HCT116 (cell line): Measurements from ENCODE around the gene ST3GAL2. TPM values are rescaled to one million over a fixed set of nuclear protein-coding genes. Genes with fewer than 3 reads are reported as not detected.

ENCODE experiments used
- ATAC-seq: fragments of 200-7000 bp; cut with Tn5 transposase; 2 replicates; pipeline ENCODE4 v1.9.1; 2020; ENCODE audit warnings: mild to moderate bottlenecking, moderate library complexity
- BruUV-seq: library from RNA; stranded (reverse); fragments of 400-500 nt; replicated peaks from 2 replicates; lab custom pipeline; 2021; lab: Mats Ljungman, UMichigan
- CTCF ChIA-PET: fragments of 300-600 bp; sonication (Branson Sonifier 250); formaldehyde crosslinking; loops from one replicate; lab custom pipeline; 2021; ENCODE audit warnings: antibody characterized with exemption; lab: Charles Lee
- POLR2A ChIA-PET: fragments of 300-600, 350-600 bp; sonication (Branson Sonifier 250); formaldehyde crosslinking; loops from one replicate; lab custom pipeline; 2021; ENCODE audit warnings: antibody characterized with exemption; lab: Charles Lee
- RAD21 ChIA-PET, 2 experiments: fragments of 300-600 bp; sonication (Branson Sonifier 250); formaldehyde crosslinking; loops; one replicate each; lab custom pipeline; 2023; ENCODE audit warnings: low total read pairs in 2 of 2; ENCODE audit not compliant: uncharacterized antibody in 2 of 2, unreplicated experiment in 2 of 2, low non-redundant PET in 1 of 2; lab: Charles Lee
- DNase-seq: peaks from one replicate; pipeline ENCODE4 v3.0.0-alpha.2; 2010; ENCODE audit warnings: low read depth, low spot score
- H2AFZ ChIP-seq: fragments of 200-600 bp; shearing (Covaris generic), sonication (generic); 2 replicates; pipeline ENCODE4 v1.6.1; 2017; ENCODE audit warnings: low read depth, mixed run types, mixed read lengths, antibody characterized with exemption, low read length; ENCODE audit not compliant: poor library complexity, severe bottlenecking
- H3K27ac ChIP-seq: 2 replicates; pipeline ENCODE4 v1.5.1; 2012; ENCODE audit warnings: low read depth, low read length
- H3K27me3 ChIP-seq: fragments of 200-600 bp; sonication (generic); 2 replicates; pipeline ENCODE4 v1.6.1; 2016; ENCODE audit warnings: mixed run types, low read length, mixed read lengths; ENCODE audit not compliant: insufficient read depth
- H3K36me3 ChIP-seq, 2 experiments: fragments of 200-500 bp in 1 of 2; fragments of 200-600 bp in 1 of 2; sonication (Bioruptor generic) in 1 of 2; sonication (generic) in 1 of 2; 2 replicates each; pipeline versions ENCODE4 v1.5.1 to v1.6.1; 2014 to 2016; ENCODE audit warnings: low read length in 2 of 2, inconsistent platforms in 1 of 2, mixed read lengths in 1 of 2, mixed run types in 1 of 2; ENCODE audit not compliant: insufficient read depth in 2 of 2, control insufficient read depth in 1 of 2
- H3K4me1 ChIP-seq, 2 experiments: fragments of 200-600 bp in 1 of 2; sonication (generic) in 1 of 2; 2 replicates each; pipeline versions ENCODE4 v1.5.1 to v1.6.1; 2012 to 2017; ENCODE audit warnings: low read length in 2 of 2, inconsistent platforms in 1 of 2, mild to moderate bottlenecking in 1 of 2, mixed read lengths in 1 of 2, mixed run types in 1 of 2, moderate library complexity in 1 of 2; ENCODE audit not compliant: insufficient read depth in 2 of 2, control insufficient read depth in 1 of 2
- H3K4me2 ChIP-seq: fragments of 200-600 bp; sonication (generic); 2 replicates; pipeline ENCODE4 v1.6.1; 2017; ENCODE audit warnings: mixed run types, low read length, mixed read lengths
- H3K4me3 ChIP-seq, 2 experiments: fragments of 200-600 bp in 1 of 2; sonication (generic) in 1 of 2; replicated peaks in 1 of 2; 2 replicates each; pipeline ENCODE4 v1.5.1; 2011 to 2016; ENCODE audit warnings: low read length in 2 of 2, control low read depth in 1 of 2, low read depth in 1 of 2, mild to moderate bottlenecking in 1 of 2, mixed read lengths in 1 of 2, mixed run types in 1 of 2
- H3K79me2 ChIP-seq: fragments of 200-600 bp; sonication (generic); 2 replicates; pipeline ENCODE4 v1.6.1; 2017; ENCODE audit warnings: mild to moderate bottlenecking, mixed run types, low read length, moderate library complexity, mixed read lengths; ENCODE audit not compliant: insufficient read depth
- H3K9ac ChIP-seq: fragments of 200-600 bp; sonication (generic); 2 replicates; pipeline ENCODE4 v1.6.1; 2016; ENCODE audit warnings: low read length, mixed read lengths
- H3K9me2 ChIP-seq: fragments of 200-600 bp; sonication (generic), shearing (Covaris generic); 2 replicates; pipeline ENCODE4 v1.6.1; 2017; ENCODE audit warnings: mixed run types, mild to moderate bottlenecking, moderate library complexity; ENCODE audit not compliant: insufficient read depth
- H3K9me3 ChIP-seq, 2 experiments: fragments of 200-500 bp in 1 of 2; fragments of 200-600 bp in 1 of 2; sonication (Bioruptor generic) in 1 of 2; sonication (generic) in 1 of 2; 2 replicates each; pipeline ENCODE4 v1.6.1; 2014 to 2017; ENCODE audit warnings: low read length in 2 of 2, mixed read lengths in 2 of 2, inconsistent platforms in 1 of 2, low read depth in 1 of 2, mild to moderate bottlenecking in 1 of 2, mixed run types in 1 of 2, moderate library complexity in 1 of 2; ENCODE audit not compliant: control insufficient read depth in 1 of 2, insufficient read depth in 1 of 2
- H4K20me1 ChIP-seq: fragments of 200-600 bp; sonication (generic), shearing (Covaris generic); 2 replicates; pipeline ENCODE4 v1.6.1; 2017; ENCODE audit warnings: mixed run types, mild to moderate bottlenecking, moderate library complexity; ENCODE audit not compliant: insufficient read depth
- CBX3 ChIP-seq: IDR thresholded peaks from 2 replicates; pipeline ENCODE4 v1.6.1; 2012; ENCODE audit warnings: low read depth
- CEBPB ChIP-seq: IDR thresholded peaks from 2 replicates; pipeline ENCODE4 v1.6.1; 2012; ENCODE audit warnings: low read depth
- EGR1 ChIP-seq: IDR thresholded peaks from 2 replicates; pipeline ENCODE4 v1.6.1; 2012; ENCODE audit warnings: low read depth
- ELF1 ChIP-seq: IDR thresholded peaks from 2 replicates; pipeline ENCODE4 v1.6.1; 2012; ENCODE audit warnings: low read depth, borderline replicate concordance
- EZH2 ChIP-seq: fragments of 200-600 bp; sonication (generic); IDR thresholded peaks from 2 replicates; pipeline ENCODE4 v1.6.1; 2017; ENCODE audit warnings: antibody characterized with exemption, mixed run types
- EZH2phosphoT487 ChIP-seq: fragments of 200-600 bp; IDR thresholded peaks from 2 replicates; pipeline ENCODE4 v1.6.1; 2018; ENCODE audit warnings: antibody characterized with exemption, borderline replicate concordance
- FOSL1 ChIP-seq: IDR thresholded peaks from 2 replicates; pipeline ENCODE4 v1.6.1; 2012; ENCODE audit warnings: low read depth
- JUND ChIP-seq: IDR thresholded peaks from 2 replicates; pipeline ENCODE4 v1.6.1; 2012
- POLR2A ChIP-seq: IDR thresholded peaks from 2 replicates; pipeline ENCODE4 v1.7.0; 2011; ENCODE audit warnings: borderline replicate concordance; ENCODE audit not compliant: insufficient read depth, insufficient read length; ENCODE audit errors: extremely low read depth
- POLR2AphosphoS5 ChIP-seq: IDR thresholded peaks from 2 replicates; pipeline ENCODE4 v1.6.1; 2011; ENCODE audit warnings: mild to moderate bottlenecking, low read depth, low read length, moderate library complexity
- RAD21 ChIP-seq: IDR thresholded peaks from 2 replicates; pipeline ENCODE4 v1.6.1; 2012; ENCODE audit warnings: low read depth, mild to moderate bottlenecking
- SIN3A ChIP-seq: IDR thresholded peaks from 2 replicates; pipeline ENCODE4 v1.6.1; 2012; ENCODE audit warnings: low read depth
- TCF7L2 ChIP-seq: IDR thresholded peaks from 2 replicates; pipeline ENCODE4 v1.7.0; 2011; ENCODE audit warnings: borderline replicate concordance, inconsistent platforms; ENCODE audit not compliant: insufficient read depth, insufficient read length; ENCODE audit errors: extremely low read depth
- YY1 ChIP-seq: IDR thresholded peaks from 2 replicates; pipeline ENCODE4 v1.6.1; 2011; ENCODE audit warnings: low read length, low read depth, moderate library complexity, mild to moderate bottlenecking; ENCODE audit not compliant: insufficient replicate concordance; ENCODE audit errors: extremely low read depth
- ZBTB33 ChIP-seq: IDR thresholded peaks from 2 replicates; pipeline ENCODE4 v1.6.1; 2011; ENCODE audit warnings: mild to moderate bottlenecking, low read length, moderate library complexity; ENCODE audit not compliant: insufficient replicate concordance; ENCODE audit errors: extremely low read depth
- ZFX ChIP-seq: fragments of 450-650 bp; IDR thresholded peaks from 2 replicates; pipeline ENCODE4 v1.6.1; 2017
- intact Hi-C: fragments of 100-400 bp; cut with micrococcal nuclease; formaldehyde crosslinking; loops from 2 replicates; pipeline ENCODE4 v1.10.0; 2022
- total RNA-seq: library from RNA; stranded (reverse); gene quantifications from one replicate; pipeline ENCODE4 v1.2.1, GENCODE V29; 2021; ENCODE audit not compliant: unreplicated experiment
- TF ChIP-seq, protein P1 (sequence below): IDR thresholded peaks from 2 replicates; pipeline ENCODE4 v1.6.1; 2012
- TF ChIP-seq, protein P2 (sequence below), 3 experiments: fragments of 200-600 bp in 1 of 3; sonication (generic) in 1 of 3; IDR thresholded peaks in 2 of 3; conservative IDR thresholded peaks in 1 of 3; 2 replicates each; pipeline ENCODE4 v1.5.1; 2012 to 2017; ENCODE audit warnings: low read depth in 2 of 3, low read length in 2 of 3, antibody characterized with exemption in 1 of 3, borderline replicate concordance in 1 of 3, control low read depth in 1 of 3, mild to moderate bottlenecking in 1 of 3, mixed read lengths in 1 of 3, mixed run types in 1 of 3, moderate library complexity in 1 of 3; ENCODE audit not compliant: insufficient read depth in 1 of 3
- TF ChIP-seq, protein P3 (sequence below): IDR thresholded peaks from 2 replicates; pipeline ENCODE4 v1.6.1; 2012; ENCODE audit warnings: low read depth

ST3GAL2 gene
- total RNA-seq, 1 experiment from 2014 or later = 9.5 TPM

DNA sequence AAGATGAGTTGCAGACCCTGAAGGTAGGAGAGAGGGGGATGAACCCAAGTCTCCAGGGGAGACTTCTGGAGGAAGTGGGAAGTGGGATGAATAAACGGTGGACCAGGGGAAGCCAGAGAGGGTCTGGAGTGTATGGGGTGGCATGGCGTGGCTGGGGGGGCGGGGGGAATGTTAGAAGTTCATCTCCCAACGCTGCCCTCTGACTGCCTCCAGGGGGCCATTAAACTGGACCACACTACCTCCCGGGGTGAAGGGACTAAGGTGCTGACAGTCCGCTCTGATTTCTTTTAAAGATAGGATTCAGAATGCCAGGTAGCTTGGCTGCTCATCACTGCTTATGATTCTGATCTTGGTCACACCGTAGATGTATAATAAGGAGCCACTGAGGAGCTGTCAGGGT, 21.2 kb downstream of the ST3GAL2 start:
- H3K9ac ChIP-seq = no peak overlapping the region
- intact Hi-C loops = no loop called here
- no peak overlapping the region for H3K4me3 ChIP-seq
- H3K9me2 ChIP-seq = no peaks in the 10 kb centered on the region
- no peak for TF ChIP-seq ZBTB33
- no peak for TF ChIP-seq YY1
- no peak for TF ChIP-seq TCF7L2
- TF ChIP-seq, protein P1, sequence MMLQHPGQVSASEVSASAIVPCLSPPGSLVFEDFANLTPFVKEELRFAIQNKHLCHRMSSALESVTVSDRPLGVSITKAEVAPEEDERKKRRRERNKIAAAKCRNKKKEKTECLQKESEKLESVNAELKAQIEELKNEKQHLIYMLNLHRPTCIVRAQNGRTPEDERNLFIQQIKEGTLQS = no peak
- TF ChIP-seq, protein P2, sequence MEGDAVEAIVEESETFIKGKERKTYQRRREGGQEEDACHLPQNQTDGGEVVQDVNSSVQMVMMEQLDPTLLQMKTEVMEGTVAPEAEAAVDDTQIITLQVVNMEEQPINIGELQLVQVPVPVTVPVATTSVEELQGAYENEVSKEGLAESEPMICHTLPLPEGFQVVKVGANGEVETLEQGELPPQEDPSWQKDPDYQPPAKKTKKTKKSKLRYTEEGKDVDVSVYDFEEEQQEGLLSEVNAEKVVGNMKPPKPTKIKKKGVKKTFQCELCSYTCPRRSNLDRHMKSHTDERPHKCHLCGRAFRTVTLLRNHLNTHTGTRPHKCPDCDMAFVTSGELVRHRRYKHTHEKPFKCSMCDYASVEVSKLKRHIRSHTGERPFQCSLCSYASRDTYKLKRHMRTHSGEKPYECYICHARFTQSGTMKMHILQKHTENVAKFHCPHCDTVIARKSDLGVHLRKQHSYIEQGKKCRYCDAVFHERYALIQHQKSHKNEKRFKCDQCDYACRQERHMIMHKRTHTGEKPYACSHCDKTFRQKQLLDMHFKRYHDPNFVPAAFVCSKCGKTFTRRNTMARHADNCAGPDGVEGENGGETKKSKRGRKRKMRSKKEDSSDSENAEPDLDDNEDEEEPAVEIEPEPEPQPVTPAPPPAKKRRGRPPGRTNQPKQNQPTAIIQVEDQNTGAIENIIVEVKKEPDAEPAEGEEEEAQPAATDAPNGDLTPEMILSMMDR (IDR thresholded peaks at IDR 0.05 in 2 of 3, conservative IDR thresholded peaks at IDR 0.05 in 1 of 3; ENCODE audit: borderline replicate concordance in 1 of 3, insufficient read depth in 1 of 3, low read depth in 2 of 3, low read length in 2 of 3) = no peak
- TF ChIP-seq EZH2phosphoT487 = no peak
- no peak for TF ChIP-seq CEBPB
- no peak for TF ChIP-seq JUND
- TF ChIP-seq RAD21 = no peak
- no peak for TF ChIP-seq CBX3
- TF ChIP-seq FOSL1 = no peak
- TF ChIP-seq EGR1 = no peak
- TF ChIP-seq, protein P3, sequence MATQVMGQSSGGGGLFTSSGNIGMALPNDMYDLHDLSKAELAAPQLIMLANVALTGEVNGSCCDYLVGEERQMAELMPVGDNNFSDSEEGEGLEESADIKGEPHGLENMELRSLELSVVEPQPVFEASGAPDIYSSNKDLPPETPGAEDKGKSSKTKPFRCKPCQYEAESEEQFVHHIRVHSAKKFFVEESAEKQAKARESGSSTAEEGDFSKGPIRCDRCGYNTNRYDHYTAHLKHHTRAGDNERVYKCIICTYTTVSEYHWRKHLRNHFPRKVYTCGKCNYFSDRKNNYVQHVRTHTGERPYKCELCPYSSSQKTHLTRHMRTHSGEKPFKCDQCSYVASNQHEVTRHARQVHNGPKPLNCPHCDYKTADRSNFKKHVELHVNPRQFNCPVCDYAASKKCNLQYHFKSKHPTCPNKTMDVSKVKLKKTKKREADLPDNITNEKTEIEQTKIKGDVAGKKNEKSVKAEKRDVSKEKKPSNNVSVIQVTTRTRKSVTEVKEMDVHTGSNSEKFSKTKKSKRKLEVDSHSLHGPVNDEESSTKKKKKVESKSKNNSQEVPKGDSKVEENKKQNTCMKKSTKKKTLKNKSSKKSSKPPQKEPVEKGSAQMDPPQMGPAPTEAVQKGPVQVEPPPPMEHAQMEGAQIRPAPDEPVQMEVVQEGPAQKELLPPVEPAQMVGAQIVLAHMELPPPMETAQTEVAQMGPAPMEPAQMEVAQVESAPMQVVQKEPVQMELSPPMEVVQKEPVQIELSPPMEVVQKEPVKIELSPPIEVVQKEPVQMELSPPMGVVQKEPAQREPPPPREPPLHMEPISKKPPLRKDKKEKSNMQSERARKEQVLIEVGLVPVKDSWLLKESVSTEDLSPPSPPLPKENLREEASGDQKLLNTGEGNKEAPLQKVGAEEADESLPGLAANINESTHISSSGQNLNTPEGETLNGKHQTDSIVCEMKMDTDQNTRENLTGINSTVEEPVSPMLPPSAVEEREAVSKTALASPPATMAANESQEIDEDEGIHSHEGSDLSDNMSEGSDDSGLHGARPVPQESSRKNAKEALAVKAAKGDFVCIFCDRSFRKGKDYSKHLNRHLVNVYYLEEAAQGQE = no peak
- no peak for TF ChIP-seq POLR2AphosphoS5
- no peak for TF ChIP-seq ZFX
- TF ChIP-seq ELF1 = no peak
- no peak for TF ChIP-seq POLR2A
- TF ChIP-seq EZH2 = no peak
- TF ChIP-seq SIN3A = no peak
- no peak overlapping the region for H3K4me2 ChIP-seq
- no peaks in the 10 kb centered on the region for H4K20me1 ChIP-seq
- DNase-seq = no peak
- no peak overlapping the region for H3K27ac ChIP-seq
- ATAC-seq = no peak; the same call in 1 of the 2 replicates
- peaks cover 0 to 10% of the 10 kb centered on the region in 2 experiments; a peak in 1 of 4 replicates for H3K4me1 ChIP-seq
- no TSS peak for BruUV-seq
- H3K36me3 ChIP-seq = no peaks in the 10 kb centered on the region
- H3K9me3 ChIP-seq = no peaks in the 10 kb centered on the region
- RAD21 ChIA-PET = no interaction called here
- H3K27me3 ChIP-seq = no peaks in the 10 kb centered on the region
- CTCF ChIA-PET = no interaction called here
- H3K79me2 ChIP-seq = no peaks in the 10 kb centered on the region
- POLR2A ChIA-PET = no interaction called here
- no peak overlapping the region for H2AFZ ChIP-seq
